ENCODE data around the gene EFNA2.
A peak's percentile ranks its signal among the peaks of the same experiment; 100 is the strongest.

The EFNA2 gene

GRCh38 chr19:1309977-1310852 lies 24.5 kb downstream of the EFNA2 start:
- no peak for TF ChIP-seq CTCF (IDR thresholded peaks at IDR 0.05)

GRCh38 chr19:1310853-1311180 lies 25.1 kb downstream of the EFNA2 start:
- TF ChIP-seq CTCF (IDR thresholded peaks at IDR 0.05): no peak

GRCh38 chr19:1311543-1312091 lies 25.9 kb downstream of the EFNA2 start:
- no peak for TF ChIP-seq CTCF (IDR thresholded peaks at IDR 0.05)

- no peak for TF ChIP-seq CTCF (IDR thresholded peaks at IDR 0.05)
These were observed 27.4 kb downstream of the EFNA2 start for GRCh38 chr19:1312767-1313694.

GRCh38 chr19:1313695-1314613 lies 28.3 kb downstream of the EFNA2 start:
- no peak for TF ChIP-seq CTCF (IDR thresholded peaks at IDR 0.05)

GRCh38 chr19:1315470-1316166 lies 29.9 kb downstream of the EFNA2 start:
- TF ChIP-seq CTCF (IDR thresholded peaks at IDR 0.05): peak; percentile 79
